ENCODE results near the gene KLHL36.
"Not testable (repeated sequence)": the region's sequence is repeated elsewhere in the genome, so short reads cannot be mapped to it uniquely, and the experiment has no call there.

The KLHL36 gene

DNA sequence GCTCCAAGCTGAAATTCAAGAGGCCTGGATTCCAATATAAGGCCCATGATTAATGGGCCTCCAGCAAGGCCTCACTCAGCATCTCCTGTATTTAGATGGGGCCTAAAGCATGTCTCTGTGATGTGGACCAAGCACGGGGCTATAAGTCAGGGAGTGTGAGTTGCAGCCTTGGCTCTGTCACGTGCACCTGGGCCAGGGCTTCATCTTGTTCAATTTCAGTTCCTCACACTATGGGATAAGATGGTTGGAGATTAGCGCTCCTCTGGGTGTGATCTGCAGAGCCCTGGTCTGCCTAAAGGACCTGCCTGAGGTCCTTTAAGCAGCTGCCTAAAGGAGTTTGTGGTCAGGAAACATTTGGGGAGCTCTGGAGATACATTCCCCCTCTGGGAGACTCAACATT, 25.2 kb downstream of the KLHL36 start:
- DNase-seq = no peak

DNA sequence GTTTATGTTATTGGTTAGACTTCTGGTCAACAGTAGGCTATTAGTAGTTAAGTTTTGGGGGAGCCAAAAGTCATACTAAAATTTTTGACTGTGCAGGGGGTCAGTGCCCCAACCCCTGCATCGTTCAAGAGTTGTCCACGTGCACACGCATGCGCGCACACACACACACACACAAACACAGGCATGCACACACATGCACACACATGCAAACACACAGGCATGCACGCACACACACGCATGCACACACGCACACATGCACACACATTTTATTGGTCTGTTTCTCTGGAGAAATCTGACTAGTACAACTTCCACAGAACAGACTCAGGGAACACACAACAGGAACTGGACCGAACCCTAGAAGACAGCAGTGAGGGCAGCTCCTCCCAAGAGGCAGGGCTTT, 27.1 kb downstream of the KLHL36 start:
- DNase-seq = no peak

DNA sequence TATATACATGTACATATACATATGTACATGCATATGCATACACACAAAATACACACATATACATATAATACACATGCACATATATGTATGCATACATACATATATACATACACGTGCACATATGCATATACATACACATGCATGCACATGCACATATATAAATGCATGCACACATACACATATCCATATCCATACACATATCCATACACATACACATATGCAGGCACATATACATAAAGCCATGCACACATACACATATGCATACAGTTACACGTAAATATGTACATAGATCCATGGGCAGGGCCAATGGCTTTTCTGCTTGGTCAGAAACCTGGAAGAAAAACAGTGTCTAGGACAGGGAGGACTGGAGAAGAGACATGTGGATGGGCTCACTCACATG, 27.6 kb downstream of the KLHL36 start:
- DNase-seq = no peak

DNA sequence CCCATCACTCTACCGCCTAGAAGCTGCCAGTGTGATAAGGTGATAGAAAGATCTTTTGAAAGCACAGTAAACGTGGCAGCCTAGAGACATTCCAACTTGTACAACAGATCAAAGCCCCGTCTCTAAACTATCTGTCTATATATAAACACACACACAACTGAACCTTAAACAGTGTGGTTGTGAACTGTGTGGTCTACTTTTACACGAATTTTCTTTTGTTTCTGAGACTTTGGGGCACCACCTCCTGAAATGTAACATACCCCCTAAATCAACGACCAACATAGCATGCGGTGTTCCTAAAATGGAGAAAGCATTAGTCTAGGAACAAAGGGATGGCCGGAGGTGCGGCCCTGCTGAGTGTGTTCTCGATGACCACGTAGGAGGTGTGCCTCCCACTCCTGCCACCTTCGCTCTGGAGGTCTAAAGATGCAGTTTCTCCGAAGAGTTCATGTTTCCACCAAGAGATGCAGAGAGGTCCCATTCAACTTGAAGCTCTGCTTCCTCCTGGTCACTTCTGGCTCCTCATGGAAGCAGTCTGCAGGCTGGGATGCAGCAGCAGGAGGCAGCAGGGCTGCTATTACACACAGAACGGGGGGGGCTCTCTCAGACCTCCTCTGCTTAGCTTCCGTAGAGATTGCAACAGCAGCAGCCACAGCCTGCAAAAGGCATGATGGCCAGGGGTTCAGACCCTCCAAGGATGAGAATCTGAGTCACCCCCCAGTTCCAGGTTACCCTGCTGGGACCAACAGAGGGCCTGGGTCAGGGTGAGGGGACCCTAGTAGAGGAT, 28.9 kb downstream of the KLHL36 start:
- no peak for DNase-seq

DNA sequence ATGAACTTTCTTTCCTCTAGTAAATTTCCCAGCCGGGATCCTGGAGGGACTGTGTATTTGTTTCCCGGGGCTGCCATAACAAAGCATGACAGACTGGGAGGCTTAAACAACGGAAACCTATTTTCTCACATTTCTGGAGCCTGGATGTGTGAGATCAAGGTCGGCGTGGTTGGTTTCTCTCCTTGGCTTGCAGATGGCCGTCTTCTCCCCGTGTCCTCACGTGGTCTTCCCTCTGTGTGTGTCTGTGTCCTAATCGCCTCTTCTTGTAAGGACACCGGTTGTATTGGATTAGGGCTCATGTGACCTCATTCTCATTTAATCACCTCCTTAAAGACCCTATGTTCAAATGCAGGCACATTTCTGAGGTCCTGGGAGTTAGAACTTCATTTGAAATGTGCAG, 29.5 kb downstream of the KLHL36 start:
- DNase-seq = no peak

DNA sequence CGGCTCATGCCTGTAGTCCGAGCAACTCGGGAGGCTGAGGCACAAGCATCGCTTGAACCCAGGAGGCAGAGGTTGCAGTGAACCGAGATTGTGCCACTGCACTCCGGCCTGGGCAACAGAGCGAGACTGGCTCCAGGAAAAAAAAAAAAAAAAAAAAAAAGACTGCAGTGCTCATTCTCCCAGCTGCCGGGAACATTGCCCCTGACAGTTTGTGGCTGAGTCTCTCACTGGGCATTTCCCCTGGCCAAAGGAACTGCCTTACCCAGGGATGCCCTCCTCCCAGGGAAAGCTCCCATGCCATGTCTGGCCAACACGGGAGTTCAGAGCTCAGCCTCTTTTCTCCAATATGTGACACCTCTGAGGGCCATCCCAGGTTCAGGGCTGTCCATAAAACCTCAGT, 30.2 kb downstream of the KLHL36 start:
- DNase-seq = no peak

DNA sequence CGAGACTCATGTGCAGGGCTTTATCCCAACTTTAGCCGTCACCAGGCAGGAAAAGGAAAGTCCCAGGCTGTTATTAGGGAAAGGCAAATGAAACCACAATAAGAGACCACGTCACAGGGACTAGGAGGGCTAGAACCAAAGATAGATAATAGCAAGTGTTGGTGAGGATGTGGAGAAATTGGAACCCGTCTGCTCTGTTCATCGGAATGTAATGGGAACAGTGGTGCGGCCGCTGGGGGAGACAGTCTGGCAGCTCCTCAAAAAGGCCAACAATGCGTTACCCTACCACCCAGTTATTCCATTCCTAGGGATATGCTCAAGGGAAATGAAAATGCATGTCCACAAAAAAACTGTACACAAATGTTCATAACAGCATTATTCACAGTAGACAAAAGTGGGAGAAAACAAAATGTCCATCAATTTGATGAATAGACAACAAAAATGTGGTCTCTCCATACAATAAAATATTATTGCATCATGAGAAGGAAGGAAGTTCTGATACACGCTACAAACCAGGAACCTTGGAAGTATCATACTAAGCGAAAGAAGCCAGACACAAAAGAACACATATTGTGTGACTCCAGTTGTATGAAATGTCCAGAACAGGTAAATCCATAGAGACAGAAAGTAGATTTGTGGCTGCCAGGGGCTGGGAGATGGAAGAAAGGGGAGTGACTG, 32.0 kb downstream of the KLHL36 start:
- DNase-seq = no peak

DNA sequence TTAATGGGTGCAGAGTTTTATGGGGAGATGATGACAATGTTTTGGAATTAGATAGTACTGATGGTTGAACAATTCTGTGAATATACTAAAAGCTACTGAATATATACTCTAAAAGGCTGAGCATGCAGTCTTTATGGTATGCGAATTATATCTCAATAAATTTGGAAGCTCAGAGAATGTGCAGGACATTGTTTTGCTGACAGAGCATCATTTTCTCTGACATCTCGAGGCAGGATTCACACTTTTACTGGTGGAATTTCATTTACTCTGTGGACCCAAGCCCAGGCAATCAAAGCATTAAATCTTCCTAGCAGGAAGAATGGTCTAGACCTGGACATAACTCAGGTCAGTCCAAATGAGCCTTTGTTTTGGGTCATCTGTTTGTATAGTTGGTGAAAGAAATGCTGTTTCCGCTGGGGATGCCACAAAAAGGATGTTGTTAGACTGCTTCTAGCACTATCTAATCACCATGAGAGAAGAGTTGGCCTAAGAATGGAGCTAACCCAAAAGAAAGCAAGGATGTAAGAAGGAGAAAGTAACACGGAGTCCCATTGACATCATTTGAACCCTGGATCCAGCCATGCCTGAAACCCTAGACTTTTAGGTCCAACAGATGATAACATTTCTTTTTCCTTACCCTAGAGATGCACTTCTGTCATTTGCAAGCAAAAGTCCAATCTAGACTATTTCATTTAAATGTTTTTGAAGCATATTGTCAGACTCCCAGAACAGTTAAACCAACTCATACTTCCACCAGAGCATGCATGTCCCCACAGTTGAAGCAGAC, 32.7 kb downstream of the KLHL36 start:
- no peak for DNase-seq

DNA sequence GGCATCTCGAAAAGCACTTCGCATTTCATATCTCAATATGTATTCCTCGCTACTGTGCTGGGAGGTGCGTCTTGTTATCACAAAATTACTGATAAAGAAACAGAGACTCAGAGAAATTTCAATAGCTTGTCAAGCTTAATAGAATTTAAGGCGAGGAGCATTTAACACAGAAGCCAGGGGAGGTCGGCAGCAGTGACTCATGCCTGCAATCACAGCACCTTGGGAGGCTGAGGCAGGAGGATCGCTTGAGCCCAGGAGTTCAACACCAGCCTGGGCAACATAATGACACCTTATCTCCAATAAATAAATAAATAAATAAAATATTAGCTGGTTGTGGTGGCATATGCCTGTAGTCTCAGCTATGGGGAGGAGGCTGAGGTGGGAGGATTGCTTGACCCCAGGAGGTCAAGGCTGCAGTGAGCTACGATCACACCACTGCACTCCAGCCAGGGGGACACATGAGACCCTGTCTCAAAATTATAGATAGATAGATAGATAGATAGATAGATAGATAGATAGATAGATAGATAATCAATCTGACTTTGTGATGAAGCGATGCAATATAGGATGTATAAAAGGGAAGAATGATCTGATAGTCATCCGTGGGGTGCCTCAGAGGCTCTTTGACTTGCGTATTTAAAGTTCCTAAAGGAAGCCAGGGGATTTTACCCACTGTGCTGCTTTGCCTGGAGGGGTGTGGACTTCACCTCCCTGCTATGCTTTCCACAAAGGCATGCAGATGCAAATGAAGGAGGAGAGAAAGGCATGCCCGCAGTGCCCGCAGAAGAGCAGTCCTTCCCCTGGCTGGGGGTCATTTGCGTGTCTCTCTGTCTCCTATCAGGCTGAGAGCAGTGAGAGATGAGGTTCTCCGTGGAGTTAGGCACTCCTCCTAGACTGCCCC, 35.6 kb downstream of the KLHL36 start:
- DNase-seq = no peak

DNA sequence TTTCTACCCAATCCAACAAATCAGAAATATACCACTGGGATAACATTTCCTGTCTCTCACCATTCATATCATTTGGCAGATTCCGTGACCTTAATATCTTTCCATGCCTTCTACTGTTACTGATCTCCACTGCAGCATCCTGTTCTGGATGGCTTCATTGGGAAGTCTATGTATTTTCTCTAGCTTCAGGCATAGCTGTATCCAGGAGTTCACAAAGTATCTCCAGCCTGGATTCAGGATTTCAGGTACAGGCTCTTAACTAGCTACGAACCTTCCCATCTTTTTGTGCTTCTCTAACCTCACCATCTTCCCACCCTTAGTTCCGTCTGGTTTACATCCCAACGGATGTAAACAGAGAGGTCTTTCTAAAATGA, 36.3 kb downstream of the KLHL36 start:
- no peak for DNase-seq

DNA sequence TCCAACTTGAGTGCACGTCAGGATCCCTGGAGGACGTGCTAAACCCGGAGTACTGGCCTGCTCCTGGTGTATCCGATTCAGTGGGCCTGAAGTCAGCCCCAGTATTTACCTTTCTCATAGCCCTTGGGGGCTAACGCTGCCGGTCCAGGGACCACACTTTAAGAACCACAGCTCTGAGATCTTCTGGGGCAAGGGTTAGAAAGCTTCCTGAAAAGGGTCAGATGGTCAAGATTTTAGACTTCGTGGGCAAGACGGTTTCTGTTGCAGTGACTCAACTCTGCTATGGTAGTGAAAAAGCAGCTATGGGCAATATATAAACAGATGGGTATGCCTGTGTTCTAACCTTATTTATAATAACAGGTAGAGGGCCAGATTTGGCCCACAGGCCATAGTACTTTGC, 36.9 kb downstream of the KLHL36 start:
- DNase-seq = no peak

DNA sequence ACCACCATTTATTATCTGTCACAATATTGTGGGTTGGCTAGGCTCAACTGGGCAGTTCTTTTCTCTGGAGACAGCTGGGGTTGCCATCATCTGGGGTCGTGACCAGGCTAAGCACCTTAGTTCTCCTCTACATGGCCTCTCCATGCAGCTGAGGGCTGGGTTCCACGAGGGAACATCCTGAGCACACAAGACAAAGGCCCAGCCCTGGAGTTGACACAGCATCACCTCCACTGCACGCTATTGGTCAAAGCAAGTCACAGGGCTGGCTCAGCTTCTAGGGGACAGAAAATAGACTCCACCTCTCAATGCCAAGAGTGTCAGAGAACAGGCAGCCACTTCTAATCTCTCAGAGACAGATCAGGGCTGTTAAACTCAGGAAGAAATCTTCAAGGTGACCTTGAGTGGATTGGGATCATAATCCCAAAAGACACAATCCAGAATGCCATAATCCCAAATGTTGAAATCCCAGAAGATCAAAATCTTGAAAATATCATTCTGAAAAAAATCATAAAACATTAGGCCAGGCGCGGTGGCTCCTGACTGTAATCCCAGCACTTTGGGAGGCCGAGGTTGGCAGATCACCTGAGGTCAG, 38.5 kb downstream of the KLHL36 start:
- no peak for DNase-seq

DNA sequence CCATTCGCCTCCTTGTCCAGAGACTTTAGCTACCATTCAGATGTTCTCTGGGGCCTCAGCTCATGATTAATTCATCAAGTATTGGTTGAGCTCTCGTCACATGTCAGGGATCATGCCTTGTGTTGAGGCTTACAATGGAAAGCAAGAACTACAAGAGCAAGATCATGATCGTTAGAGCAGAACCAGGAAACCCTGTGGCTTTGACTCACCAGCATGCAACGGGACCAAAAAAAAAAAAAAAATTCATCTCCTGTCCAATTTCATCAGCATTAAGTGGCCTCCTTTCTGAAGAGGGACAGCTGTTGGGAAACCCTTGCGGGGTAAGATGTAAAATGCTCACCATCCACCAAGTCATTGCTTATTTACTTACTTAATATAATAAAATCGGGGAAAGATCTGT, 39.4 kb downstream of the KLHL36 start:
- DNase-seq = no peak

DNA sequence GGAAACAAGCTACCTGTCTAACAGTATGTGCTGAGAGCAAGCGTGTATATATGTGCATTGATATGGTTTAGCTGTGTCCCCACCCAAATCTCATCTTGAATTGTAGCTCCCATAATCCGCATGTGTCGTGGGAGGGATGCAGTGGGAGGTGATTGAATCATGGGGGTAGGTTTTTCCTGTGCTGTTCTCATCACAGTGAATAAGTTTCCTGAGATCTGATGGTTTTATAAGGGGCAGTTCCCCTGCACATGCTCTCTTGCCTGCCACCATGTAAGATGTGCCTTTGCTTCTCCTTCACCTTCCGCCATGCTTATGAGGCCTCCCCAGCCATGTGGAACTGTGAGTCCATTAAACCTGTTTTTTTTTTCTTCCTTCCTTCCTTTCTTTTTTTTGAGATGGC, 39.9 kb downstream of the KLHL36 start:
- DNase-seq = not testable (repeated sequence)

DNA sequence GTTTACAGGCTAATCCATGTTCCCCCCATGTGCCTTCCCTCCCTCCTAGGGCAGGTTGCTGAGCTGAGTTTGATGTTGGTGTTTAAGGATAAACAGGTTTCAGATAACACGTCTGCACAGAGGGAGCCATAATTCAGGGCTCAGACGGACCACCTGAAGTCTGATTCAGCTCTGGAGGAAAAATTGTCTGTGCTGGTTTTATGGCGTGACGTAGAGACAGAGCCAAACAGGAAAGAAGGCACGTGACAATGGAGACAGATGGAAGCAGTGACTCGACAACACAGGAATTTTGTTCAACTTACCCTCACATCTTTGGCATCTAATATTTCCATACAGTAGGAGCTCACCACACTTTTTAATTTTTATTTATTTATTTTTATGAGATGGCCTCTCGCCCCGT, 40.8 kb downstream of the KLHL36 start:
- DNase-seq = no peak

DNA sequence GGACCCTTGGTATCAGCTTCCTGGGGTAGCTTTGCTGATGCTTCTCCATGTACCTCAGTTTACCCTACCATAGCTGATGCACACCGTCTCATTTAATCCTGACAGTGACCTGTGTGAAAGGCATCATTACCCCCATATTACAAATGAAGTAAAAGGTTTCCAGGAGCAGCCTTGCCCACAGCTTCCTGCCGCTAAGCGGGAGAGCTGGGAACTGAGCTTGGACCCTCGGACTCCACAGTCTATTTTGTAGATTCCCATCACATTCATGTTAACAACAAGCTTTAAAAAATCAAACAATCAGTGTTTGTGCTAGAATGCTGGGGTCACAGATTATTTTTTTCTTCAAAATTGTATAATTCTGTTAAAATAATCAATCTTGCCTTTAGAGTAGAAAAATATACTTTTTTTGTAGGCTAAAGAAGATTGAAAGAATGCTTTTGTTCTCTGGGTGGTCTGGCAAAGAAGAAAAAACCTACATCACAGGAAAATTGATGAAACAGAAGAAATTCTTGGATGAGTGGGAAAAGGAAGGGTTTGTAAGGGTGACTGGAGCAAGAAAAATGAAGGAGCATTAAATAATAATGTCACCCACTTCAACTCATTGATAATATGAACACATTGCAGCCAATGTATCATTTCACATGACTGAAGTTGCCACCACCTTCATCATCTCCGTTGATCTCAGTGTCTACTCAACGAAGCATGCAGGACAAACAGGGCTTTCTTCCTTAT, 41.9 kb downstream of the KLHL36 start:
- no peak for DNase-seq

DNA sequence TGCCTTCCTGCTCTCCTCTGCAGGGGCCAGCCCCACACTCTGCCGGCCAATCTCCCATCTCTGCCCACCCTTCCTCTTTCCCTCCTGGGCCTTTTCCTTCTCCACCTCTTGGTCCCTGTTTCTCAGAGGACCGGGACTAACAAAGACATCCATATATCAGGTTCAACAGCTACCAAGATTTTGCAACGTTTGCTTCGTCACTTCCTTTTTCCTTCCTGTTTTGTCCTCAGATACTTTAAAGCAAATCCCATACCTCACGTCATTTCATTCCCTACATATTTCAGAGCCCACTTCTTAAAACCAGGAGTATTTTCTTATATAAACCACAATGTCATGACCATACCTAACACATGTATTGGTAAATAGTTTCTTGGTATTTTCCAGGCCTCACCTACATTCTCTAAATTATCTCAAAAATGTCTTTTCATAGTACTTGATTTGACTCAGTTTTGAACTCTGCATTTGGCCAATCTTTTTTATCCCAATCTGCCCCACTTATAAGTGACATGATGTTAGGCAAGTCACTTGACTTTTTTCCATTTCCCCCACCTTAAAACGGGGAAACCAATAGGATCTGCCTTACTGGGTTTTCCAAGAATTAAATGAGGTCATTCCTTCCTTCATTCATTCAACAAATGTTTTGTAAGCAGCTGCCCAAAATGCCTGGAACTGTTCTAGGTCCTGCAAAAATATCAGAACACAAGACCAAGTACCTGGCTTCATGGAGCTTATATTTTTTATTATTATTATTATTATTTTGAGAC, 44.3 kb downstream of the KLHL36 start:
- no peak for DNase-seq

DNA sequence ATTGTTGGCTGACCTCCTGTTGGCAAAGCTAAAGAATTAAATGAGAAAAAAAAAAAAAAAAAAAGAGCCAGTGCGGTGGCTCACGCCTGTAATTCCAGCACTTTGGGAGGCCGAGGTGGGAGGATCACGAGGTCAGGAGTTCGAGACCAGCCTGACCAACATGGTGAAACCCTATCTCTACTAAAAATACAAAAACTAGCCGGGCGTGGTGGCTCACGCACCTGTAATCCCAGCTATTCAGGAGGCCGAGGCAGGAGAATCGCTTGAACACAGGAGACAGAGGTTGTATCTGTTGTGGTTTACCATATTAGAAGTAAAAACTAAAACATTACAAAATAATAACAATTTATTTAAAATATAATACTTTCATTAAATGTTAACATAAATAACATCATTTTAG, 45.6 kb downstream of the KLHL36 start:
- DNase-seq = not testable (repeated sequence)

DNA sequence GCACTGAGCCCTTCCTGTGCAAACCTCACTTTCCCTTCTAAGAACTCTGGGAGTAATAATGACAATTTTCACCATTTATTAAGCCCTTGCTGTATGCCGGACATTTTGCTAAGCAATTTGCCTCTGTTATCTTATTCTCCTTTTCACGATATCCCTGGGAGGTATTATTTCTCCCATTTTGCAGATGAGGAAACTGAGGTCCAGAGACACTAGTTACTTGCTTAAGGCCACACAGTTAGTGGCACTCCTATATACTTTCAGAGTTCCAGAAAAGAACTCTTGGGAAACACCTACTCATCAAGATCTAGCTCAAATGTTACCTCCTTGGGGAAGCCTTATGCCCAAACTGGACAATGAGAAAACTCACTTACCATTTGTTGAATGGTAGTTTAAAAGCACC, 46.7 kb downstream of the KLHL36 start:
- DNase-seq = no peak

DNA sequence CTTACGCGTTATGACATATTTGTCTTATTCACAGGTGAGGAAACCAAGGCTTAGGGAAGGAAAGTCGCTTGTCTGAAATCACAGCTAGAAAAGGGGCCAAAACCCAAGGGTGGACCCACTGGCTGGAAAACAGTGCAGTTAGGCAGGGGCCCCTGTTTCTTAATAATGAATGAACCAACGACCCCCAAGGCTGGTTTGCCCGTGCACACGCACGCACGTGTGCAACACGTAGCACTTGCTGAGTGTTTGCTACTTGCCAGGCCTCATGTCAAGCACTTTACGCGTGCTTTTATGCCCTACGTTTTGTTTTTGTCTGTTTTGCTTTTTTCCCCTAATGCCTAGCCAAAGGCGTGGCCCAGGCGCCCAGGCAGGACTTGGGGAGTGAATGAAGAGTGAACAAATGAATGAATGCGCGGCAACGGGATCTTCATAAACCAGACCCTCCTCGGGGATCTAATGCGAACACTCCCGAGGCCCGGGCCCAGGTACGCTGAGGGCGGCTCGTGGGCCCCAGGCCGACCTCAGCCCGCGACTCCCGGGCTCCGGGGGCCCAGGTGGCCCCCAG, 50.9 kb downstream of the KLHL36 start:
- DNase-seq = no peak

Data from 8988T (cell line).